OCI-LY7 (cell line): ENCODE results near the gene ZNF175. TPM values are rescaled to one million over a fixed set of nuclear protein-coding genes. Genes with fewer than 3 reads are reported as not detected.
A peak's percentile ranks its signal among the peaks of the same experiment; 100 is the strongest.

ENCODE experiments used
- BruUV-seq: library from RNA; stranded (reverse); fragments of 400-500 nt; replicated peaks from 2 replicates; lab custom pipeline; 2021; lab: Mats Ljungman, UMichigan
- CTCF ChIA-PET: fragments of 300-600 bp; sonication (Branson Sonifier 250); formaldehyde crosslinking; loops from one replicate; lab custom pipeline; 2022; ENCODE audit warnings: antibody characterized with exemption; ENCODE audit not compliant: unreplicated experiment; lab: Charles Lee
- POLR2A ChIA-PET: fragments of 300-600 bp; sonication (Branson Sonifier 250); formaldehyde crosslinking; loops from one replicate; lab custom pipeline; 2022; ENCODE audit warnings: antibody characterized with exemption; lab: Charles Lee
- DNase-seq: peaks from one replicate; pipeline ENCODE4 v3.0.0-alpha.2; 2015; ENCODE audit warnings: low spot score
- H2AFZ ChIP-seq: fragments of 200-600 bp; sonication (generic), shearing (Covaris generic); 2 replicates; pipeline ENCODE4 v1.6.1; 2014; ENCODE audit warnings: mild to moderate bottlenecking, antibody characterized with exemption, low read length, moderate library complexity
- H3K27ac ChIP-seq: fragments of 200-600 bp; sonication (generic); 2 replicates; pipeline ENCODE4 v1.5.1; 2014; ENCODE audit warnings: mixed run types, low read depth, mild to moderate bottlenecking, moderate library complexity, low read length, inconsistent platforms; ENCODE audit not compliant: poor library complexity, severe bottlenecking
- H3K36me3 ChIP-seq: fragments of 200-600 bp; sonication (generic); 2 replicates; pipeline ENCODE4 v1.6.1; 2014; ENCODE audit warnings: mild to moderate bottlenecking, antibody characterized with exemption, low read length, moderate library complexity, mixed read lengths; ENCODE audit not compliant: insufficient read depth
- H3K4me1 ChIP-seq: fragments of 200-600 bp; sonication (generic); 2 replicates; pipeline ENCODE4 v1.5.1; 2014; ENCODE audit warnings: mild to moderate bottlenecking, low read length; ENCODE audit not compliant: insufficient read depth, poor library complexity, severe bottlenecking
- H3K4me2 ChIP-seq: fragments of 200-600 bp; sonication (generic); 2 replicates; pipeline ENCODE4 v1.6.1; 2014; ENCODE audit warnings: mild to moderate bottlenecking, low read length
- H3K4me3 ChIP-seq: fragments of 200-600 bp; sonication (generic); 2 replicates; pipeline ENCODE4 v1.5.1; 2014; ENCODE audit warnings: mild to moderate bottlenecking, low read depth, low read length; ENCODE audit not compliant: poor library complexity, severe bottlenecking
- H3K79me2 ChIP-seq: fragments of 200-600 bp; sonication (generic); 2 replicates; pipeline ENCODE4 v1.6.1; 2016; ENCODE audit warnings: low read depth, mild to moderate bottlenecking, low read length, moderate library complexity, mixed read lengths; ENCODE audit not compliant: insufficient read depth
- H3K9me2 ChIP-seq: fragments of 200-600 bp; sonication (generic); 2 replicates; pipeline ENCODE4 v1.6.1; 2016; ENCODE audit warnings: mild to moderate bottlenecking, low read length, mixed read lengths; ENCODE audit not compliant: insufficient read depth
- H3K9me3 ChIP-seq: fragments of 200-600 bp; sonication (generic); 2 replicates; pipeline ENCODE4 v1.6.1; 2014; ENCODE audit warnings: mild to moderate bottlenecking, mixed run types, low read length, mixed read lengths
- H4K20me1 ChIP-seq: fragments of 200-600 bp; sonication (generic); 2 replicates; pipeline ENCODE4 v1.6.1; 2014; ENCODE audit warnings: mild to moderate bottlenecking, antibody characterized with exemption, low read length, moderate library complexity, mixed read lengths; ENCODE audit not compliant: insufficient read depth
- EZH2phosphoT487 ChIP-seq: fragments of 200-600 bp; sonication (generic); IDR thresholded peaks from 2 replicates; pipeline ENCODE4 v1.6.1; 2018; ENCODE audit warnings: low read depth, borderline replicate concordance, mild to moderate bottlenecking, mixed run types, antibody characterized with exemption, low read length, moderate library complexity, mixed read lengths
- intact Hi-C: fragments of 100-400 bp; cut with micrococcal nuclease; formaldehyde crosslinking; loops from one replicate; pipeline ENCODE4 v1.10.0; 2022; ENCODE audit not compliant: unreplicated experiment
- total RNA-seq, 2 experiments: library from RNA; depleted of rRNA in 1 of 2; stranded (reverse); fragments of >200 nt in 1 of 2; shearing (Covaris generic) in 1 of 2; gene quantifications; 2 replicates each; pipeline ENCODE4 v1.2.3, GENCODE V29; 2014 to 2022
- TF ChIP-seq, protein P1 (sequence below): fragments of 200-600 bp; sonication (generic); conservative IDR thresholded peaks from 2 replicates; pipeline ENCODE4 v1.5.1; 2014; ENCODE audit warnings: mild to moderate bottlenecking, antibody characterized with exemption, low read length, moderate library complexity, mixed read lengths

The ZNF175 gene
- total RNA-seq, 2 experiments from 2014 or later = 3.5 to 10.4 TPM

DNA sequence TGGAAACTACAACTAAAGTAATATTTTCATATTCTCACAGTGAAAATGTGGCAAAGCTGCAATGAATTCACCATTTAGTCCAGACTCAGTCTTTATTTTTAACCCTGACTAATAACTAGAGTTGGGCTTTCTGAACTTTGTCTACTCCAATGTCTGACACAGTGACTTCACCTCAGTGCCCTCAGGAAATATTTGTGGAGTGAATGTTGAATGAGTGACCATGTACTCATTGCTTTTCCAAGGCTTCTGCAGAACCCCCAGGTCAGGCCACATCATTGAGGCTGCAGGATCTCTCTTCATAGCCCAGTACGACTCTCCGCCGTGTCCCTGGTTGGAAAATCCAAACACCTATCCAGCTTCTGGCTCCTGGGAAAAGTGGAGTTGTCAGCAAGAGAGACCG lies 1.8 kb downstream of the ZNF175 start:
- DNase-seq = no peak
- H3K4me2 ChIP-seq = peak overlapping the region; percentile 98
- intact Hi-C loops = no loop called here

DNA sequence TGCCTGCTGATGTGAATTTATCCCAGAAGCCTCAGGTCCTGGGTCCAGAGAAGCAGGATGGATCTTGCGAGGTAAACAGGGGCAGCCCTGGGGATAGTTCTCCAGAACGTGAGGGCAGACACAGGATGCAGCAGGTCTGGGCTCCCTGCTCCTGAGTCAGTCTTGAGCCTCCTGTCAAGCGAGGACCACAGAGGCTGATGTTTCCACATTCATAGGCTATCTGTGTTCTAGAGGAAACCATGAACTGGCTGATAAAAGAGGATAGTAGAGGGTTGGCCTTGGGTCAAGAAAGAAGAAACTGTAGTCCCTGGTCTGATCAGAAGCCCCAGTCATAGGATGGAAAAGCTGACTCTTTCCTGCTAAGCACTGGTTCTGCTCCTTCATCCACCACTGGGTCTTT lies 2.2 kb downstream of the ZNF175 start:
- DNase-seq = no peak
- ChIA-PET POLR2A (no interaction called here), CTCF (no interaction called here)
- H4K20me1 ChIP-seq = no peaks in the 10 kb centered on the region
- no peaks in the 10 kb centered on the region for H3K9me3 ChIP-seq
- H3K79me2 ChIP-seq = peaks cover 15% of the 10 kb centered on the region; the same call in 1 of the 2 replicates
- H3K9me2 ChIP-seq = 0 out of 2 replicates have a peak, but pooled peaks cover 7% of the 10 kb centered on the region
- H3K36me3 ChIP-seq = peaks cover 26% of the 10 kb centered on the region
- intact Hi-C loops = no loop called here
- H3K4me2 ChIP-seq = peak overlapping the region; percentile 98; the same call in 1 of the 2 replicates
- no peak overlapping the region for H3K27ac ChIP-seq
- peaks cover 24% of the 10 kb centered on the region for H3K4me1 ChIP-seq
- no peak for TF ChIP-seq EZH2phosphoT487
- TF ChIP-seq, protein P1, sequence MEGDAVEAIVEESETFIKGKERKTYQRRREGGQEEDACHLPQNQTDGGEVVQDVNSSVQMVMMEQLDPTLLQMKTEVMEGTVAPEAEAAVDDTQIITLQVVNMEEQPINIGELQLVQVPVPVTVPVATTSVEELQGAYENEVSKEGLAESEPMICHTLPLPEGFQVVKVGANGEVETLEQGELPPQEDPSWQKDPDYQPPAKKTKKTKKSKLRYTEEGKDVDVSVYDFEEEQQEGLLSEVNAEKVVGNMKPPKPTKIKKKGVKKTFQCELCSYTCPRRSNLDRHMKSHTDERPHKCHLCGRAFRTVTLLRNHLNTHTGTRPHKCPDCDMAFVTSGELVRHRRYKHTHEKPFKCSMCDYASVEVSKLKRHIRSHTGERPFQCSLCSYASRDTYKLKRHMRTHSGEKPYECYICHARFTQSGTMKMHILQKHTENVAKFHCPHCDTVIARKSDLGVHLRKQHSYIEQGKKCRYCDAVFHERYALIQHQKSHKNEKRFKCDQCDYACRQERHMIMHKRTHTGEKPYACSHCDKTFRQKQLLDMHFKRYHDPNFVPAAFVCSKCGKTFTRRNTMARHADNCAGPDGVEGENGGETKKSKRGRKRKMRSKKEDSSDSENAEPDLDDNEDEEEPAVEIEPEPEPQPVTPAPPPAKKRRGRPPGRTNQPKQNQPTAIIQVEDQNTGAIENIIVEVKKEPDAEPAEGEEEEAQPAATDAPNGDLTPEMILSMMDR = no peak
- BruUV-seq = no TSS peak
- no peak overlapping the region for H2AFZ ChIP-seq
- H3K4me3 ChIP-seq = no peak overlapping the region

More for the DNA sequence above, 1.8 kb downstream of the ZNF175 start:
- Histone ChIP-seq H3K4me1 (peaks cover 24% of the 10 kb centered on the region), H4K20me1 (no peaks in the 10 kb centered on the region), H3K79me2 (peaks cover 15% of the 10 kb centered on the region; the same call in 1 of the 2 replicates), H3K36me3 (peaks cover 24% of the 10 kb centered on the region), H3K9me3 (no peaks in the 10 kb centered on the region), H3K27ac (no peak overlapping the region), H3K9me2 (0 out of 2 replicates have a peak, but pooled peaks cover 7% of the 10 kb centered on the region), H2AFZ (no peak overlapping the region), H3K4me3 (no peak overlapping the region)
- CTCF ChIA-PET = no interaction called here
- BruUV-seq = no TSS peak
- POLR2A ChIA-PET = interaction anchor here (0.7 kb wide), 1 partner anchor 45 kb away, joined by 3 read pairs; no protein-coding TSS in a partner anchor
- TF ChIP-seq, protein P1 = no peak

DNA sequence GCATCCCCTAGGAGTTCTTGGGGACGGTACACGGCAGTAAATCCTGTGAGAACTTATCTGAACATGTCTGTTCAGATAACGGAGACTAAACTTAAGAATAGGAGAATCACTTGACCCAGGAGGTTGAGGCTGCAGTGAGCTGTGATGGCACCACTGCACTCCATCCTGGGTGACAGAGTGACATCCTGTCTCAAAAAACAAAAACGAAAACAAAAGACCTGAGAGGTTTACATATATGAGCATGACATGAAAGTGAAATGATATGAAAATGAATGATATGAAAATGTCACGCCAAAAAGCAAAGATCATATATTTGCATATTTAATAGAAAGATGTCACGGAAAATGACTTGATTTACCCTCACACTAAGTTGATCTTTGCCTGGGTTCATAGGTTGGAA lies 5.8 kb downstream of the ZNF175 start:
- Histone ChIP-seq H3K4me1 (peaks cover 15% of the 10 kb centered on the region), H3K27ac (no peak overlapping the region), H3K9me2 (no peaks in the 10 kb centered on the region), H3K4me2 (no peak overlapping the region), H3K79me2 (peaks cover 8% of the 10 kb centered on the region; the same call in 1 of the 2 replicates), H4K20me1 (no peaks in the 10 kb centered on the region), H3K9me3 (no peaks in the 10 kb centered on the region), H3K36me3 (peaks cover 51% of the 10 kb centered on the region), H2AFZ (no peak overlapping the region), H3K4me3 (no peak overlapping the region)
- ChIA-PET POLR2A (no interaction called here), CTCF (no interaction called here)
- intact Hi-C loops = no loop called here
- TF ChIP-seq, protein P1 = no peak
- no peak for TF ChIP-seq EZH2phosphoT487
- DNase-seq = no peak
- BruUV-seq = no TSS peak
